Sciatic nerve (tissue), 2 donors: Measurements from ENCODE around the gene TMEM139. TPM values are rescaled to one million over a fixed set of nuclear protein-coding genes. Genes with fewer than 3 reads are reported as not detected.

Experiments
- ATAC-seq: fragments of 200-7000 bp; cut with Tn5 transposase; one replicate; pipeline ENCODE4 v1.9.1; 2020; ENCODE audit warnings: mild to moderate bottlenecking, moderate library complexity
- DNase-seq: peaks from one replicate; pipeline ENCODE4 v3.0.0-alpha.2; 2020; ENCODE audit warnings: low spot score
- intact Hi-C: fragments of 100-400 bp; cut with DNase I; formaldehyde crosslinking; loops from one replicate; pipeline ENCODE4 v1.14.2; 2022
- total RNA-seq: library from RNA; stranded (reverse); fragmentation: NEBNext Ultra II Directional; extraction: Animal tissue kit (Norgen Biotek cat#: 25700); gene quantifications from one replicate; pipeline ENCODE4 v1.2.1, GENCODE V29; 2021
- donor health status: DM: no; HTN: no; CAD: no.
- donor health status: DM: no; HTN: no; CAD: no.

Gene TMEM139
- total RNA-seq, 1 donor from 2014 or later: 10.9 TPM

DNA sequence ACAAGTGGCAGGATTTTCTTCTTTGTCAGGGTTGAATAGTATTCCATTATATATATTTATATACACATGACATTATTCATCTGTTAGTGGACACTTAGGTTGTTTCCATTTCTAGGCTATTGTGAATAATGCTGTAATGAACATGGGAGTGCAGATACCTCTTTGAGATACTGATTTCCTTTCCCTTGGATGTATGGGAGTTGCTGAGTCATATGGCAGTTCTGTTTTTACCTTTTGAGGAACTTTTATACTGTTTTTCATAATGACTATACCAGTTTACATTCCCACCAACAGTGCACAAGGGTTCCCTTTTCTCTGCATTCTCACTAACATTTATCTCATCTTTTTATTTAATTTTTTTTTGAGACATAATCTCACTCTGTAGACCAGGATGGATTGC, 29.4 kb downstream of the TMEM139 start:
- intact Hi-C loops: no loop called here
- DNase-seq (no peak), ATAC-seq (no peak)

DNA sequence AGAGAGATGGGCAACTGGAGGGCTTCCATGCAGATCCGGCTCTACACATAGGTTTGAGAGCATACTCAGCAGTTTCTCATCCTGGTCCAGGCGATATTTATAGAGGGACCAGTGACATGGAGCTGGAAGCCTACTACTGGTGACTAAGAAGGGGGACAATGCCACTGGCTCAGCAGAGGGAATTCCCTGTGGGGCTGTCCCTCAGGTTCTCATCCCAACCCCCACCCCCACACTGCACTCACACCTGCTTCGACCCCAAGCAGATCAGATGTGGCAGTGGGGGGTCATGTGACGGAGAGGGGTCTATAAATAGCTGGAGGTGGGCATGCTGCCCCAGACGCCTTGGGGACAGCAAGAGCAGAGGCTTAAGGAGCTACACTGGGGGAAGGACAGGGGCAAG, 31.0 kb downstream of the TMEM139 start, which contains the start of gene CLCN1:
Gene CLCN1 (plus strand): TSS at position 336 of the 400 bp plus-strand sequence. CDS start 102 bp downstream, outside the sequence.
- DNase-seq (no peak), ATAC-seq (no peak)
- intact Hi-C loops: no loop called here

DNA sequence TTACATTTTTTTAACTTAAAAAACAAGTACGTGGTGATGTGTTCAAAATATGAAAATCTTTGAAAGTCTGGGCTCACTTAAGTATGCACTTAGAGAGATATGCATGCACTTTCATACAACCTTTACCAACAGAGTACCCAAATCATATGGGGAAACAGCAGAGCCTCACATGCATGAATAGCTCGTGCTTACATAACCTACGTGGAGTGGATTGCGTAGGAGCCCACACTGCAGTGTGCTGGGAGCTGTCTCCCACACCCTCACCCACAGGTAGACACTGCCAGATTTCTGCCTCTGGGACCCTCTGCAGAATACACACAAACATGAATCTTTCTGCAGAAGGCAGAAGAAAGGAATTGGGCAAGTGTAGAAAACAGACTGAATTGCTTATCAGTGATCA, 31.7 kb downstream of the TMEM139 start:
- no peak for DNase-seq
- intact Hi-C loops: no loop called here
- no peak for ATAC-seq

DNA sequence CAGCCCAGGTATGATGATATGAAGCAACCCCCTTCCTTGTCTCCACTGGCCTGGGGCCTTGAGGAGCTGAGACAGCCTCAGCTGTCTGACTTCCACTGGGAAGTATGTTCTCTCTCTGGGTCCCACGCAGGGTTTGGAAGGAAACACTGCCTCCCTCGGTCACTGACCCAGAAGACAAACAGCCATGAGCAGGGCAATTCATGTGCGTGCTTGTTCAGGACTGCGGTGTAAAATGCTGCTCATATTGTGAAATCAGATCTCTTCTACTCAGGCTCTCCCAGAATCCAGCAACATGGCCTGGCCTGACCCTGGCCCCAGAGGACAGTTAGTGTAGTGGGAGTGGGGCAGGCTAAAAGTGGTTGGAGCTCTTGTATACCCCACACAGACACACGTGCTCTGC, 33.9 kb downstream of the TMEM139 start:
- DNase-seq (no peak), ATAC-seq (peak; percentile 86)
- intact Hi-C loops: no loop called here

DNA sequence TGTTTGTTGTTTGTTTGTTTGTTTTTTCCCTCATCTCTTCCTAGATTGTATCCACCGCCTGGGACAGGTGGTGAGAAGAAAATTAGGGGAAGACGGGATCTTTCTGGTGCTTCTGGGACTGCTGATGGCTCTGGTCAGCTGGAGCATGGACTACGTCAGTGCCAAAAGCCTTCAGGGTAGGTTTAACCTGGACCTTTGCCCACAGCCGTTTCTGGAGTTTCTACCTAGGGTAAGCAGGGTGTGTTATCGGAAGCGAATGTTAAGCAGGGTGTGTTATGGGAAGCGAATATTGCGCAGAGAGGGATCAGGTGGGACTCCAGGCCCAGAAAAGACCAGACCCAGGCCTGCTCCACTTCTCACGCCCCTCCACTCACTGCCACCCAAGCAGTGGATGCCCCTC, 35.9 kb downstream of the TMEM139 start:
- ATAC-seq (no peak), DNase-seq (no peak)
- intact Hi-C loops: no loop called here

DNA sequence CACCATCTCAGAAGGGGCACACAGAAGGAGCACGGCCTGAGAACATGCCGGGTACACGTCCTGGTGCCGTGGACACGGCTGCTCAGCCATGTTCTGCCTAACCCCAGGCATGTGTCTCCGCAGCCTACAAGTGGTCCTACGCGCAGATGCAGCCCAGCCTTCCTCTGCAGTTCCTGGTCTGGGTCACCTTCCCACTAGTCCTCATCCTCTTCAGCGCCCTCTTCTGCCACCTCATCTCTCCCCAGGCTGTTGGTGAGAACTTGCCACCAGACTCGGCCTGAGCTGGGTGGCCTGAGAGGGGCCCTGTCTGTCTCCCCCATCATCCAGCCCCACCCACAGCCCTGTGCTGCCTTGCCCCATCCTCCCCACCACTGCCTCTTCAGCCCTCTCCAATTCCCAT, 36.5 kb downstream of the TMEM139 start:
- DNase-seq: no peak
- intact Hi-C loops: no loop called here
- ATAC-seq: no peak

DNA sequence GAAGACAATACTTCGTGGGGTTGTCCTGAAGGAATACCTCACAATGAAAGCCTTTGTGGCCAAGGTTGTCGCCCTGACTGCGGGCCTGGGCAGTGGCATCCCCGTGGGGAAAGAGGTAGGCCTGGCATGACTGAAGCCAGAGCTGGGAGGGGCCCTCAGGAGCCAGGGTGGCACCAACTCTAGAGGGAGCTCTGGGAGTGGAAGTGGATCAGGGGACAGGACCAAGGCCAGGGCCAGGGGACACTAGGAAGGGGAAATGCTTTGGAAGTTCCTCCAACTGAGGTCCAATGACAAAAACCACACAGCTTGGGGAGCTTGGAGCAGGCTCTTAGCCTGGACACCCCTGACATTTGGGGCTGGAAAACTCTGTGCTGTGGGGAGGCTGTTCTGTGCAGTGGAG, 37.0 kb downstream of the TMEM139 start:
- ATAC-seq: no peak
- intact Hi-C loops: no loop called here
- DNase-seq: no peak

DNA sequence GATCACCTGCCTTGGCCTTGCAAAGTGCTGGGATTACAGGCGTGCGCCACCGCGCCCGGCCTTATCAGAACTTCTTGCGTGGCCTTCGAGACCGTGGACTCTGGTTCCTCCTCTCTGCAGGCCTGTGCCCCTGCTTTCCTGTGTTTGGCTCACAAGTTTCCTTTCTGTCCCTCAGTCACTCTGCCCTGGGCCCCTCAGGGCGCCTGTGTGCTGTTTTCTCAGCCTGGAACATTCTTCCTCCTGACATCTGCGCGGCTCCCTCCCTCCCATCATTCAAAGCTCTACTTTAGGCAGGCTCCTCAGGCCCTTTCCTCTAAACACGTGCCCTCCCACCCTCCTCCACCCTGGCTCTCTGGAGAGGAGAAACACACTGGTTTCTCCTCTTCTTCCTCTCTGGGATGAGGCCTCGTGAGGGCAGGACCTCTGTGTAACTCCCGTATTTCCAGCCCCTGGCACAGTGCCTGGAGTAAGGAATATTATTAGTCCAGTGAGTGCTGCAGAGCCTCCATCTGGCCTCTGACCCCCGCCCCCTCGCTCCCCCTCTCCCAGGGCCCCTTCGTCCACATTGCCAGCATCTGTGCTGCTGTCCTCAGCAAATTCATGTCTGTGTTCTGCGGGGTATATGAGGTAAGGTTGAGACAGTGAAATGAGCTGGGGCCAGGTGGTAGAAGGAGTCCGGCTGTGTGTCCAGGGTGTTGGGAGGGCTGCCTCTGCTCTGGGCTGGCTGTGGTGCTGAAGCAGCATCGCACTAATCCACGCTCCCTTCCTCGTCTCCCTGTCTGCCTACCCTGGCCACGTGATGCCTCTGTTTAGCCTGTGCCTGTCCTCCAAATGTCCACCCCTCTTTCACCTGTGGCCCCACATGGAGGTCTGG, 38.2 kb downstream of the TMEM139 start:
- intact Hi-C loops: no loop called here
- peak; percentile 38 for ATAC-seq
- no peak for DNase-seq

DNA sequence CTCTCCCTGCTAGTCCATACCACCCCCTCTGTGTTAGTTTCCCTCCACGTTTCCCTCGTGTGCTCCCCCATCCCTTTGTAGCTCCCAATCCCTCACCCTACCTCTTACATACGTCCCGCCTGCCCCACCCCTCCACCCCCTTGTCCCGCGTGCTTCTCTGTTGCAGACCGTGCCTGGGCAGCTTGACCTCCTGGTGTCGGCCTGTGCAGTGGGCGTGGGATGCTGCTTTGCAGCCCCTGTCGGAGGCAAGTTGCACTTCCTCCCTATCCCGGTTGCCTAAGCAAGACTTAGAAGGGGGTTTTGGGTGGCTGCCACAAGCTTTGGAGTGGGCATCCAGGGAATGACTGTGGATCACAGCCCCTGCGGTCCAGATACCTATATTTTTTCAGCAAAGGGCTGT, 38.9 kb downstream of the TMEM139 start:
- DNase-seq: no peak
- intact Hi-C loops: no loop called here
- ATAC-seq: no peak

DNA sequence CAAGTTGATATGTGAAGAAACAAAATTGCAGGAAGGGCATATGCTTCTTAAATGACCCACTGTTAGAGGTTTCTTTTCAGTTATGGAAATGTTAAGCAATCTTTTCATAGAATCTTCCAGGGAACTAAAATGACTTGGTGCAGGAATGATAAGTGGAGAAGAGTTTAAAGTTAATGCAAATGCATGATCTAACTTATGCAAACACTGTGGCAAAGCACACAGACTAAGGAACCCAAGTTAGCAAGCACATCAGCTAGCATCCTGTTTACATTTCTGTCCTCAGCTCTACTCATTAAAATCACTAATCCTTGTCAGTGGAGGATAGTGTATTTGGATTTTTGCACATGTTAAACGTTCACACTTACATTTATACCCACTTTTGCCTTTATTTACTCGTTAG, 40.5 kb downstream of the TMEM139 start:
- intact Hi-C loops: no loop called here
- ATAC-seq (no peak), DNase-seq (no peak)

DNA sequence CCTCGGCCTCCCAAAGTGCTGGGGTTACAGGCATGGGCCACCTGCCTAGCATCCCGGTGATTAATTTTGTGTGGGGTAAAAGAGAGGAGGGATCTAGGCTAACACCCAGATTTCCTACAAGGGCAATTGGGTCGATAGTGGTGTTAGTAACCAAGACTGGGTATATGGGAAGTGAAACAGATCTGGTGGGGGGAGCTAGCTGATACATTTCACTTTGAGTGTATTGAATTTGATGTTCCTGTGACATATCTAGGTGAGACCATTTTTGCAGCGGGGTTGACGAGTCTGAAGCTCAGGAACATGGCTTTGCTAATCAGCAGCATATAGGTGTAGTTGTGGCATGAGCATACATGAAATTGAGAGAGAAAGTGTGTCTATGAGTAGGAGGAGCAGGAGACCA, 43.1 kb downstream of the TMEM139 start:
- DNase-seq (no peak), ATAC-seq (no peak)
- intact Hi-C loops: no loop called here

DNA sequence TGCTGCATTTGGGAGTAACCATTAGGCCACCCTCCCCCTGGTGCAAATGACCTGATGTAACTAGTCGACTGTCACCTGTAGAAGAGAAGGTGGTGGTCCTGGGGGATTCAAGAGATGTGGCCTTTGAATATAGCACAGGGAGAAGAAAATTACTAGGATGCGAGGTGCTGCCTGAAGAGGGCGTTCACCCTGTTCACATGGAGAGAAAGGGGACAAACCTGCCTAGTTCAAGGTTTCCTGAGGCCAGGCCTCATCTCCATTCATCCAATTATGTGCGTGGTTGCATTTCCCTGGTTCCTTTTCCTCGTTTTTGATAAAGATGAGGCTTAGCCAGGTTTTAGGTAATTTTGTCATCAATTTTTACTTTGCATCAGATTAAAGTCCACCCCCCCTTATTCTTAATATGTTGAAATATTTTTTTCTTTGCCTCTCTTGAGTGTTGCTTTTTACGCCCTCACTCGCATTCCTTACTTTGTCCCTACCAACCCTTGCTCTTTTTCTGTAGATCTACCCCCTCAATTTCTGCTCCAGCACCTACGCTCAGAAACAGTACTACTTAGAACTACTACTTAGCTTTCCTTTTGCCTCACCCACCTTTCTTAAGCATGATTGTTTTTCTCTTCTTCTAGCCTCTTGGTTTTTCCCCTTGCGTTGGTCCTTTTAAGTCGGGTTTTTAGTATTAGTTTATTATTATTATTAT, 44.9 kb downstream of the TMEM139 start:
- no peak for DNase-seq
- intact Hi-C loops: no loop called here
- no peak for ATAC-seq

DNA sequence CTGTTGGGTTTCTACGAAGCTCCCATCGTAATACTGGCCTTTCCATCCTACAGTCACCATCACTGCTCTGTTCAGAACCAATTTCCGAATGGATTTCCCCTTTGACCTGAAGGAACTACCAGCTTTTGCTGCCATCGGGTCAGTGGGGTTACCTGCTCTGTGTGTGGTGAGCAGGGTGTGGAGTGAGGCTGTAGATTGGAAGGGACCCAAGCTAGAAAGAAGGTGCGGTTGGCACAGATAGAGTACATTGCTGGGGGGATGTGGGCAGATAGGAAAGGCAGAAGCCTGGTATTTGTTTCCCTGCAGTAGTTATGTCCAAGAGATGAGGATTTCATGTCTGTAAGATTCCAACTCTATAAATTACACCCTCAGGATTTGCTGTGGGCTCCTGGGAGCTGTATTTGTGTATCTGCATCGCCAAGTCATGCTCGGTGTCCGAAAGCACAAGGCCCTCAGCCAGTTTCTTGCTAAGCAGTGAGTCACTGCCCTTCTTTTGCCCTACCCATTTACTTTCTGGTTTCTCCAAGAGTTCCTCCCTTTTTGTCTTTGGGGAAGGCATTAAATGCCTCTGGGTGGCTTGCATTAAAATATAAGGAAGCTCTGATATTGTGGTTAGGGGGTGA, 46.5 kb downstream of the TMEM139 start:
- ATAC-seq (peak; percentile 82), DNase-seq (no peak)
- intact Hi-C loops: no loop called here

DNA sequence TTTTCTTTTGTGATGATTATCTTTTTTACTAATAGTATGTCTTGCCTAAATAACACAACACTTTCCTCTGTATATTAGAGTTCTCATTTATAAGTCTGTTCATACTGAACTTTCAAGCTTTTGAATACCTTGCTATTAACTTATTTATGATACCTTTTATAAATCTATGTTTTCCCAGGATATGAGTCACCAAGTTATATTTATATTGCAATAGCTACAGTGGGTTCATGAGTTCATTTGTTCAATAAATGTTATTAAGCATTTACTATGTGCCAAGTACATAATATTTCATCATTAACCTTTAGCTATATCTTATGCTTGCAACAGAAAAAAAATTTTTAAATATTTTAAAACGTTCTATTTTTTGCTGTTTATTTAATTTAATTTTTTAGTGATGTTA, 49.5 kb downstream of the TMEM139 start:
- intact Hi-C loops: no loop called here
- no peak for DNase-seq
- no peak for ATAC-seq

DNA sequence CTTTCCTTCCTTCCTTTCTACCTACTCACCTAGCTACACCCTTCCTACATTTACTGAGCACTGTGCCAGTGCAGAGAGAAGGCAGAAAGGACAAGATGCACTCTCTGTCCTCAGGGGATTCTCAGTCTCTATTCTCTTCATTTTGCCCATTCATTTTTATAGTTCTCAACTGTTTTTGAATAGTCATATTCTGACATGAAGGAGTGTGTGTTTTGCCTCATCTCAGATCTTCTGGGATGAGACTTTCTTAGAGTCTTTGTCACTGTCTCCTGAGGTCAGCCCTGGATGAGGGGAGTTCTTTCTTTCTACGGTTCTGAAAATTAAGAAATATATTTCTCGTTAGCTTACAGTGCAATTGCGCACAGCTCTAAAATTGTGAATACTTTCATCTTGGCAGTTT, 52.5 kb downstream of the TMEM139 start:
- intact Hi-C loops: no loop called here
- ATAC-seq: no peak
- no peak for DNase-seq

Other genes starting within 250 kb of the TMEM139 start
- not detected for gene OR6V1, start 232.6 kb upstream of the TMEM139 start, total RNA-seq
- gene PIP, start 152.9 kb upstream of the TMEM139 start, total RNA-seq: not detected
- not detected for gene TAS2R39, start 101.5 kb upstream of the TMEM139 start, total RNA-seq
- gene TAS2R40, start 62.9 kb upstream of the TMEM139 start, total RNA-seq: not detected
- 155 TPM for gene GSTK1, start 21.5 kb upstream of the TMEM139 start, total RNA-seq
- gene CASP2, start 3.4 kb downstream of the TMEM139 start, total RNA-seq: 33.8 TPM
- not detected for gene CLCN1, start 31.2 kb downstream of the TMEM139 start, total RNA-seq
- 2.6 TPM for gene FAM131B, start 77.8 kb downstream of the TMEM139 start, total RNA-seq
- gene ZYX, start 96.4 kb downstream of the TMEM139 start, total RNA-seq: 178 TPM
- gene EPHA1, start 123.9 kb downstream of the TMEM139 start, total RNA-seq: 0.22 TPM
- 0.40 TPM for gene TAS2R60, start 158.5 kb downstream of the TMEM139 start, total RNA-seq
- gene TAS2R41, start 192.9 kb downstream of the TMEM139 start, total RNA-seq: not detected